H4 (cell line): Measurements from ENCODE around the gene IFT52. TPM values are rescaled to one million over a fixed set of nuclear protein-coding genes. Genes with fewer than 3 reads are reported as not detected.

Source experiments
- DNase-seq: peaks from one replicate; pipeline ENCODE4 v3.0.0-alpha.2; 2015; ENCODE audit warnings: low spot score
- total RNA-seq: library from RNA; depleted of rRNA; stranded (reverse); fragments of >200 nt; shearing (Covaris generic); gene quantifications from 2 replicates; pipeline ENCODE4 v1.2.3, GENCODE V29; 2014; rRNA removed

IFT52 gene, protein sequence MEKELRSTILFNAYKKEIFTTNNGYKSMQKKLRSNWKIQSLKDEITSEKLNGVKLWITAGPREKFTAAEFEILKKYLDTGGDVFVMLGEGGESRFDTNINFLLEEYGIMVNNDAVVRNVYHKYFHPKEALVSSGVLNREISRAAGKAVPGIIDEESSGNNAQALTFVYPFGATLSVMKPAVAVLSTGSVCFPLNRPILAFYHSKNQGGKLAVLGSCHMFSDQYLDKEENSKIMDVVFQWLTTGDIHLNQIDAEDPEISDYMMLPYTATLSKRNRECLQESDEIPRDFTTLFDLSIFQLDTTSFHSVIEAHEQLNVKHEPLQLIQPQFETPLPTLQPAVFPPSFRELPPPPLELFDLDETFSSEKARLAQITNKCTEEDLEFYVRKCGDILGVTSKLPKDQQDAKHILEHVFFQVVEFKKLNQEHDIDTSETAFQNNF
- total RNA-seq: 32.1 TPM in 2 replicates

DNA sequence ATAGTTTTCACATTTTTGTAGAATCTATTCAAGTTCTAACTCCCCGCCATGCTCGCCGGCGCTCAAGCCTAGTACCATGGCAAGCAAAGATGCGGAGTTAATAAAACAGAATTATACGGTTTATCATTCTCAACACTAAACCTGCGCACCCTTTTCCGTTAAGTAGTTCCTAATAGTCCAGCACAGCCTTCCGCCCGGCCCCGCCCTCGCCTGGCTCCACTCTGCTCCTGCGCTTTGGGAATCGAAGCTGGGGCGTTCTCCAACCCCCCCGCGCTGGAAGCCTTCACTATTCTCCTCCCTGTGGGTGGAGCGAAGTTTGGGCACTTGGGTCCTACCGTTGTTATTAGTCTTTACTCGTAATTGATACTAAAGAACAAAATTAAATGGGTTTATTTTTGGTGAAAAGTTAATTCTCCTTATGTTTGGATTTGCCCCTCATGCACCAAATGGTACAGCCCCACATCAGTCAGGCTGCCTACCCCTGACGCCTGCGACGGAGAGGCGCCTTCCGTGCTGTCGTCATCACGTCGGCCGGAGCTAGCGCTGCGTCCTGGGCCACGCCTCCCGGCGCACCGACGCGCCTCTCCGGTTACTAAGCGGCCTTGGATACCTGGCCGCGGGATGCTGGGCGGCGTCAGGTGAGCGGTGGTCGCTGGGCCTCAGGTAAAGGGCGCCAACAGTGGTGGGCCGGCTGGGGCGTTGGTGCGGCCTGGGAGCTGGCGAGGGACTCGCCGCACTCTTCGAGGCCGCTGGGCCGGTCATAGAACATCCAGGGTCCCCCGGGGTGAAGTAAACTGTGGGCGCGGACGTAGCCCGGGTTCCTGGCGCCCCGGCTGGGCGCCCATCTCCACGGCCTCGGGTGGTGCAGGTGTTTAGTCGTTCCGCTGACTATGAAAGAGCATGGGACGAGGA is at the start of gene IFT52:
Gene IFT52, plus strand, starts transcription at position 546 of the 912 bp plus-strand sequence. CDS start 3,762 bp downstream, outside the sequence.
- DNase-seq: peak; percentile 92

GRCh38 chr20:43541214-43541613 is 49.5 kb upstream of the IFT52 start:
- no peak for DNase-seq

GRCh38 chr20:43542161-43542560 is 48.6 kb upstream of the IFT52 start:
- DNase-seq: no peak

DNA sequence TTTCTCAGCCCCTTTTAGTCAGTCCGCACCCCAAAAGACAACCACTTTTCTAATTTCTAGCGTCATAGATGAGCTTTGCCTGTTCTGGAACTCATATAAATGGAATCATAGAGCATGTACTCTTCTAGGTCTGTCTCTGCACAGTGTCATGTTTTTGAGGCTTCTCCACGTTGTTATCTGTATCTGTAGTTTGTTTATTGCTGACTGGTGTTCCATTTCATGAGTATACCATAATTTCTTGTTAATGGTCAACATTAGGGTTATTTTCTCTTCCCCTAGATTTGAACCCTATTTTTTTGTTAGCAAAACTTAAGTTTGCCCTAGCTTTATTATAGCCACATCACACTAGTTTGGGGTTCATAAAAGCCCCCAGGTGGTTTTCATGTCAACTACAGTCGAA is 48.1 kb upstream of the IFT52 start:
- no peak for DNase-seq

DNA sequence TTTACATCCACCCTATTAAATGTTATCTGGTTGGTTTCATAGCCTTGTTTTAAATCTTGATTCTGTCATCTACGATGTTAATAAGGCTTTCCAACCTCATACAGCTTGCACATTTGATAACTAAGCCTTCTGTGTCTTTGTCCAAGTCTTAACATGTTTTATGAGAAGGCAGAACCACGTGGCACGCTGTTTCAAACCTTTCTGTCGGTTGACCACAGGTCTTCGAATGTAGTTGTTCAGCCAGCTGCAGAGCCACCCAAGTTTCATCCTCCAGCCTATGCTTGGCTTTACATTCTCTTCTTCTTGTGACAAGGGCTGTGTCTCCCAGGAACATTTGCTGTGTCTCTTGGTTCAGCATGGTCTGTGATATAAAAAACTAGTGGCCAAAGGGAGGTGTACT is 47.6 kb upstream of the IFT52 start:
- DNase-seq: no peak

- DNase-seq: no peak
Measured at GRCh38 chr20:43544501-43544900, 46.2 kb upstream of the IFT52 start.

- no peak for DNase-seq
Measured at GRCh38 chr20:43545837-43546578, 44.7 kb upstream of the IFT52 start.

GRCh38 chr20:43548273-43548880 is 42.4 kb upstream of the IFT52 start:
- no peak for DNase-seq

GRCh38 chr20:43549416-43550065 is 41.2 kb upstream of the IFT52 start:
- DNase-seq: no peak

DNA sequence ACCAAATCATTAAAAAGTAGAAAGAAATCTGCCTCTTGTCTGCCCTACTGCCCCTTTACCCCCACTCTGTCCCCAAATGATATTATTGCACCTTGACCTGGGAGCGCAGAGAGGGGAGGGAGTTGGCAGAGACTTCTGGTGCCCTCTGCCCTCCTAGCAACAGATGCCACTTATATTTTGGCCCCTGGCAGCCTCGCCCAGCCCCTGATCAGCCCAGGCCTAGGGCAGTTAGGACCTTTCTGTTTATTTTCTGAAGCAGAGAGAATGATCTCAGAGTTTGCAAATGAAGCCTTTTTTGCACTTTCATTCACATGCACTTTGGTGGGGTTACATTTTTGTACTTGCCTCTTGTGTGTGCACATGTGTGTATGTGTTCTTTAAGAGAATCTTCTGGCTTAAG is 40.3 kb upstream of the IFT52 start:
- no peak for DNase-seq

GRCh38 chr20:43554369-43554768 is 36.4 kb upstream of the IFT52 start:
- no peak for DNase-seq

DNA sequence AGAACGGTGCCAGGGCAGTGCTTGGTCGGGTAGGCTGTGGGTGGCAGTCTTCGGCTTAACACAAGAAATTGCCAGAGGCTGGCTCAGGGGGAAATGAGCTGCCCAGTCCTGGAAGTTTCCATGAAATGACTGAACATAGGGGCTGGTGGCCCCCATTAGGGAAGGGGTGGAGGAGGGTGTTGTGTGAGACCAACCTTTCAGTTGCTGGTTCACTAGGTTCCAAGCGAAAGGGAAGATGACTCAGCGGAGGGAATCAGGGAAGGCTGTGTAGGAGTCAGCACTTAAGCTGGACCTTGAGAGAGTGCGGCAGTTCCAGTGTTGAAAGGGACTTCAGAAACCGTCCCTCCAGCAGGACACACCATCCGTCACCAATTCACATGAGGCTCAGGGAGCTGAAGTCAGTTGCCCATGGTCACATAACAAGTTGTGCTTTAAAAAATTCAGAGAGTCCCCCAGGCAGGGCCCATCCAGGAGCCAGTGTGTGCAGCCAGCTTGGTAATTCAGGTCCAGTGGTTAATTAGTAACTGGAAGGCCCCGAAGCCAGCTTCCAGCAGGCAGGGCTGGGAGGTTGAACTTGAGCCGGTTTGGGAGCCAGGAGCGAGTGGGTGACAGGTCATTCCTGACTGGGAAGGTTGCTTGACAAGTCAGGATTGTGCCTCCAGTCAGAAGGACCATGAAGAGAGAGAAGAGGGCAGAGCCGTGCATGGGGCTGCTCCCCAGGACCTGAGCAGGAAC is 32.2 kb upstream of the IFT52 start, which contains the start of gene SGK2:
Gene SGK2, plus strand, starts transcription at position 616 of the 735 bp plus-strand sequence. CDS start 7,469 bp downstream, outside the sequence.
- peak; percentile 39 for DNase-seq

- no peak for DNase-seq
Measured at GRCh38 chr20:43559147-43559987, 31.4 kb upstream of the IFT52 start.

- no peak for DNase-seq
Measured at GRCh38 chr20:43560974-43561373, 29.8 kb upstream of the IFT52 start.

- no peak for DNase-seq
Measured at GRCh38 chr20:43563429-43563828, 27.3 kb upstream of the IFT52 start.

DNA sequence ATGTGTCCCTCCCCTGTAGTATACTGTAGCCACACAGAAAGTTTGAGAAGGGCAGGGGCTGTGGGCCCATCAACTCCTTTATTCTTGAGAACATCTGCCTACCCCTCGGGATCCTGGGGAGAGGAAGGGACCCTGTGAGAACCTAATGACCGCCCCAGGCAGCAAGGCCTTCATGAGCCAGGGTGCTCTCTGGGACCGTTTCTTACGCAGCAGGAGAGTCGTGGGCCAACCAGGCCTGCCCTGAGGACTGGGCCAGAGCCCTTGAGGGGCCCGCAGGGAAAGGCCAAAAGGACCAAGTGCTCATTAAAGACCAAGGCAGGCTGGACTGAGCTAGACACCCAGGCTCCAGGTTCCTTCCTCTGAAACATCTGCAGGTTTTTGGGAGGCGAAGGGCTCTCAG is 26.7 kb upstream of the IFT52 start:
- DNase-seq: no peak

DNA sequence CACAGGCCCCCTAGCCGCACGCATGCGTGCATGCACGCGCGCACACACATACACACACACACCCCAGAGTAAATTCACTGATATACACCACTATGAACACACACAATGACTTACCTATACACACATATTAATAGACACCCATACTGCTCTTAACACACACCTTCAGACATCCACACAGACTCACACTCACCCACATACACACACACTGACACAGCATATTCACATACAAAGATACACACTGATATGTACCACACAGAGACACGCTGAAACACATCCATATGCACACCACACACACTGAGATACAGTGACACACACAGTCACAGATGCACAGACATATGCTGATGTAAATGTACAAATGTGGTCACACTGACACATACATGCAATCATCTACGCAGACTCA is 26.3 kb upstream of the IFT52 start:
- no peak for DNase-seq

- DNase-seq: no peak
Measured at GRCh38 chr20:43564993-43565757, 25.6 kb upstream of the IFT52 start.

DNA sequence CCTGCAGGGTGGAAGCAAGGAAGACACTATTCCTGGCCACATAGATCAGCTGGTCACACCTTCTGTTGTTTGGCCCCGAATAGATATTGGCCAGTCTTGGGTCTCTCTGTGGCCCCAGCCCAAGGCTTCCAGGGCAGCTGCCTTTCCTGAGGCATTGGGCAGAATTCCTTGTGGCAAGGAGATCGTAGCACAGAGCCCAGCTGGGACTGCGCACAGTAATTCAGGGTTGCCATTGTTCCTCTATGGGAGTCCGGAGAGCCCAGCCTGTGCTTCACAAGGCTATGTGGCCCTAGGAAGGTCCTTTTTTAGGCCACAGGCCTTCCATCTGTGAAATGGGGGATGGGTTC is 25.0 kb upstream of the IFT52 start:
- no peak for DNase-seq
